NCI-H146 treated with DMSO at 0.1 percent for 48 hours (cell line): Measurements from ENCODE around the gene ZBTB46.
"Not testable (repeated sequence)": the region's sequence is repeated elsewhere in the genome, so short reads cannot be mapped to it uniquely, and the experiment has no call there.

ENCODE experiments used
- DNase-seq: peaks from one replicate; lab custom pipeline; 2025; ENCODE audit not compliant: unreplicated experiment; lab: John Stamatoyannopoulos, UW

Gene ZBTB46

DNA sequence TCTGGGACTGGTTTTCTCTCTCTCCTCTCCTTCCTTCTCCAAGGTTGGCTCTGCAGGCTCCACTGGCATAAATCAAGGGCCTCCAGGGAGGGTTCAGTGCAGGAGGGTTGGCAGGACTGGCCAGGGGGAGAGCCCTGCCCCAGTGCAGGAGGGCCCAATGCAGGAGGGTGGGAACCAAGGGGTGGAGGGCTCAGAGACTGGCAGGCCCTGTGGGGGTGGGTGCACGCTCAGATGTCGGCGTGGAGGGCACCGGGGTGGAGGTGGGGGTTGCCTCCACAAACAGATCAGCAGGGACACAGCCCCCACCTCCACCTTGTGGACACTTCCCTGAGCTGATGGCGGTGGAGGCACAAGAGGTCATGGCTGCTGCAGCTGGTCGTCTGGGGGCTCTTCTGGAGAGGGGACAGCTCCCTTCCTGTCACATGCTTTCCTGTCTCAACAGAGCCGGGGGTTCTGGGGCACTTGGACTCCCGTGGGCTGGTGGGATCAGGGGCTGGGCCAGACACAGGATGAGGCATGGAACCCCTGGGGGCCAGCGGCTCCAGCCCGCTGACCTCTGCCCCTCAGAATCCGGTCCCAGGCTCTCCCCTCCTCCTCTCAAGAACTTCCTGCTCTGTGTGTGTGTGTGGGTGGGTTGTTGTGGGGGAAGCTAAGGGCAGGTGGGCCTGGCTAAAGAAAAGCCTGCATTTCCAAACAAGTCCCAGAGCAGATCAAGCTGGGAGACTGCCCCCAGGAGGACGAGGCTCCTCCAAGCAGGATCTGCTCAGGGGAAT lies 27.5 kb upstream of the ZBTB46 start:
- no peak for DNase-seq

DNA sequence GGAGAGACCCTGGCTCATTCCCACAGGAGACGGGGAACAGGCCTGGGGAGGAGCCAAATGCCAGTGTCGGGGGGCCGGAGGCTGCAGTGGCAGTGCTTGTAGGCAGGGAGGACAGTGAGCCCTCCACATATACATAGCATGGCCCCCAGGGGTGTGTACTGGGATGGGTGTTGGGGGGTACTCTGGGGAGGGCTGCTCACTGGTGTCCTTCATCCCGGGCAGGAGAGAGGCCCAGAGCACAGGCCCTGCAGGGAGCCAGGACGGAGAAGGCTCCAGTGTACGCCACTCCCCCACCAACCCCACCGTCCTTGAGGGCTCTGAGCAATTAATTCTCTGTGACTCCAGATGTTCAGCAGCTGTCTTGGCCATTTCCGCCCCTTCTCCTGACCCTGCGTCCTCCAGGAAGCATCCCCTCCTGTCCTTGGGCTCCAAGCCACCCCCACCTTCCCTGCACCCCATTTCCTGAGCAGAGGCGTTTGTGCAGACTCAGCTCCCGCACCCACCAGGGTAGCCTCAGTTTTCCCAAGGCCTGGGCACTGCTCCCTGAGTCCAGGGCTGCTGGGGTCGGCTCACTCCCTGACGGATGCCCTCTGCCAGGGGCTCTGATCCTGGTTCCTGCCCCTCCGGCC lies 26.8 kb upstream of the ZBTB46 start:
- no peak for DNase-seq

GRCh38 chr20:63856098-63856511 lies 25.0 kb upstream of the ZBTB46 start:
- no peak for DNase-seq

DNA sequence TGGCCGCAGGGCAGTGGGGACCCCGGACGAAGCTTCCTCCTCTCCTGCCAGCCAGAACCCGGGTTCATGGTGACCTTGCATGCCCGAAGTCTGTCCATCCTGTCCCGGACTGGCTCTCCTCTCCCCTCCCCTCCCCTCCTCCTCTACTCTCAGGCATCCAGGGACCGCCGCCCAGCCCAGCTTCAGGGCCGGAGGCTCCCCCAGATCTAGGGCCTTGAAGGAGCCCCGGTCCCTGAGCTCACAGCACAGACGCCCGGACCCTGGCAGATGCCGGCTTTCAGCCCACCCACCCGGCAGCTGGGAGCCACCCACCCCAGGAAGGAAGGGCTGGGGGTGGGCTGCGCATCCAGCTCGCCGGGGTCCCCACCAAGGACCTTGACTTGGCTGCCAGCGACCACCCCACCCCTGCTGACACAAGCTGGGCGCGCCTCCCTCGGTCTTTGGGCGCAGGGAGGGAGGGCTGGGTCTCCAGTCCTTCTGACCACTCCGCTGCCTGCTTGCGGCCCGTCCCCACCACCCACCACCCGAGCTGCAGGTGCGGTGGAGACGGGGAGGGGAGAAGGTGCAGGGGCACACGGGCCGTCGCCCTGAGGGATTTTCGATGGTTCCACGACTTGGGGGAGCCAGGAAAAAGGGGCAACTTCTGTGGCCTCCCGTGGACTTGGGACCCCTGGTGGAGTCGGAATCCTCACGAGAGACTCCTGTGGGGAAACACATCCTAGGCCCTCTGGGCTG lies 24.5 kb upstream of the ZBTB46 start:
- no peak for DNase-seq

- no peak for DNase-seq
These were observed 23.8 kb upstream of the ZBTB46 start for GRCh38 chr20:63854766-63855362.

- no peak for DNase-seq
These were observed 23.2 kb upstream of the ZBTB46 start for GRCh38 chr20:63854069-63854765.

GRCh38 chr20:63853733-63854068 lies 22.6 kb upstream of the ZBTB46 start:
- DNase-seq, result not testable (repeated sequence)

GRCh38 chr20:63851548-63851943 lies 20.5 kb upstream of the ZBTB46 start:
- not testable (repeated sequence) for DNase-seq

DNA sequence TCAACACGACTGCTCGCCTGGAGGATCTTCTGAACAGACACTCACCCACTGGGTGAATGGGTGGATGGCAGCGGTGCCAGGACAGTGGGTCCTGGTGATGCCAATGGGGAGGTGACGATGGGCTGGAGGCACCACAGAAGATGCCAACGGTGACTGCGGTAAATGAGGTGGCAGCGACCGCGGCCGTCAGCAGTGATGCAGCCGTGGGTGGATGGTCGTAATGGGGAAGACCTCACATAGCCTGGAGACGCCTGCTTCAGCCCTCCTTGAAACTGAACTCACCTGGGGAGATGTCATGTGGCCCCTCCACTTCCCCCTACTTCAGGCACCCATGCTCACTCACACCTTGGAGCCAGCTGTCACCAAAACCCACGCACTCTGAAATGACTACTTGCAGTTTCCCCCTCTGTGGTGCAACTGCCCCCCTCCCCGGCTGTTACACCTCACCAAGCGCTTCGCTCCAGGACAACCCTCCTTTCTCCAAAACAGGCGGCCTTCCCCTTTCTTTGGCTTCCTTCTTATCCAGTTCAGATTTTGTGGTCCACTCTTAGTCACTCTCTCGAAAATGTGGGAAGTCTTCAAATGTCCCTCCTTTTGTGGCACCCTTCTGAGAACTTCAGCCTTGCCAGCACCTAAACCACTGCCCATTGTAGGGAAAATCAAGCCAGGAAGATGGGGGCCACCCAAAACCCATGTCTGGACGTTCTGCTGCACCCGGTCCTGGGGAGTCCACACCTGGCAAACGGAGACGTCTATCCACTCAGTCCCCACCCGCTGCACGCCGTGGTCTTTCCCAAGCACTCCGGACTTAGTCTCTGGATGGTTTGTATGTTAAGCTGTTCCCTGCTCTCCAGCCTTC lies 19.9 kb upstream of the ZBTB46 start:
- DNase-seq, result no peak

- no peak for DNase-seq
These were observed 17.2 kb upstream of the ZBTB46 start for GRCh38 chr20:63848003-63848911.

DNA sequence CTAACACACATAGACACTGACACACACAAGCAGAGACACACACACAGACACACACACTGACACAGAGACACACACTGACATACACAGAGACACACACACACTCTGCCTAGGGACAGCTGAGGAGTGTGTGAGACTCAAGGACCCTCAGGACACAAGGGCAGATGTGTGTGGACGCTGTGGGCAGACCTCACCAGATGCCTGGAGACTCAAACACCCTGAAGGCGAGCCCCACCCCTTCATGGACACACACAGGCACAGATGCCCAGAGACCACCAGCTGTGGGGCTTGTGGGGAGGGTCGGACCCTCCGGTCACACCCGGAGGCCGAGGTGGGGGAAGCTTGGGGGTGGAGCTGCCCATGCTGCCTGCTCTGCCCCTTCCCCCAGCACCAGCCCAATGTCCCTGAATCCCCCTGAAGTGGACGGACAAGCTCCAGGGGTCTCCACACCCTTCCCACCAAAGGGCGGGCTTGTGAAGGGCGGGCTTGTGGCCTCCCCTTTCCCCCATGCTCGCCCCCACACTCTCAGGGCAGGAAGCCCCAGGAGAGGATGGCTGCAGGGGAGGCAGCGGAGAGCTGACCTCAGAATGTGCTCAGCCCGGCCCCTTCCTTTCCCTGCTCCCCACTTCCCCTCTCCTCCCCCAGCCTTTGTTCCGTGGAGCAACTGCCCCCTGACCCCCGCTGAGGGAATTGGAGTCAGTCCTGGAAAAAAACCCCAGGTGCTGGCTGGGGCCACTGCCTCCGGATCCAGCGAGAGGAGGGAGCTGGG lies 16.4 kb upstream of the ZBTB46 start:
- DNase-seq, result no peak

GRCh38 chr20:63846888-63847236 lies 15.8 kb upstream of the ZBTB46 start:
- DNase-seq, result no peak

DNA sequence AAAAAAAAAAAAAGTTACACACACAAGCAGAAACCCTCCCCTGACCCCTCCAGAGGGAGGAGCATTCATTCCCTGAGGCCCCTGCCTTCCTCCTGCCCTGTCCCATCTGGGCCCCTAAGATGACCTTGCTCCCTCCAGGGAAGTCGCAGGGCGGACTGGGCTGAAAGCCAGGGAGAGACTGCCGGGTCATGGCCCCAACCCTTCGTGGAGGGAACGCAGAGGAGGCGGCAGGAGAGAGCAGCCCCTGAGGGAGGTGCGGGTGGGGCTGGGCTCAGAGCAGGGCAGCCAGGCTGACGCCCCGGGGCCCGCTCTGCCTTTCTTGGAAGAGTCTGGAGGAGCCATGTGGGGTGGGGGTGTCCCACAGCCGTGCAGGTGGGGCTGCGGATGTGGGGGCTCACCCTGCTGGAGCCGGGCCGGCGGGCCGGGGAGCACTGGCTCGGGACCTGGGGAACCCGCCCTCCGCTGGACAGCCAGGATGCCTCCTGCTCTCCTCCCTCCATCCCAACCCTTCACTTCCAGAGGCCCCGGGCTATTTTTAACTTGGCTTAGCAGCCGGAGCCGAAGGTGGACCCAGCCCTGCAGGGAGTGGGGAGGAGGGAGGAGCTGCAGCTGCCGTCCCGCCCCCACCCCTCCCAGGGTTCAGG lies 15.2 kb upstream of the ZBTB46 start:
- no peak for DNase-seq

DNA sequence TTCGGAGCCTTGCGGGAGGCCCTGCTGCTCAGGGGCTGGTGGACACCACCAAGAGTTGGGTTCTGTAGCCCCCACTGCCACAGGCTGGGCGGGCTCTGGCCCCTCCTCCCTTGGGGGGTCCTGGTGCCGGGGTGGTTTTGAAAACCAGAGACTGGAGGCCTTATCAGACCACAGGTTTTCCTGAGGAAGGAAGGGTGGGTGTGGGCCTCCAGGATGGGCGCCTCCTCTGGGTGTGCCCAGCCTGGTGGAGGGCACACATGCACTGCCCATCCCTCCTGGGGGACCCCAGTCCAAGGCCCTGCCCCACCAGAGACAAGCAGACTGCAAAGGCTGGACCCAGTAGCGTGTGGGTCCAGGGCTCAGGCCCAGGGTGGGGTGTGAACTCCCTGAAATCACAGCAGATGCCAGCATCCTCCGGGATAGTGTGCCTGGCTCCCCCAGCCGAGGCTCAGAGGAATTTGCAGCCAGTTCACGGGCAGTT lies 13.5 kb upstream of the ZBTB46 start:
- no peak for DNase-seq

DNA sequence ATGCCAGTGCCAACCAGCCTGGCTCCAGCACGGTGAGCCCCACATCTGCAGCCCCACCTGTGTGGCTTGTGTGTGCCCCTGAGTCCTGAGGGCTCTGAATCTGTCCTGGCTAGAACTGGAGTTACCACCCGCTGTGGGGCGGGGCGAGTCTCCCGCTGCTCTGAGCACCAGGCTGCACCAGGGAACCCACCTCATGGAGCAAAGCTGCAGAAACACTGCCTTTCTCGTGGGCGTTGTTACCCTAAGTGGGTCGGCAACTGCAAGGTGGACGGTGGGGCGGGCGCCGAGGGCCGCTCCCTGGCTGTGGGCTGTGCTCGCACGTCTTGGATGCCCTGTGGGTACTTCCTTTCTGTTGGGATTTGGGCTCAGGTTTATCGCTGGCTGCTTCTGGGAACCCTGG lies 12.7 kb upstream of the ZBTB46 start:
- DNase-seq, result no peak

DNA sequence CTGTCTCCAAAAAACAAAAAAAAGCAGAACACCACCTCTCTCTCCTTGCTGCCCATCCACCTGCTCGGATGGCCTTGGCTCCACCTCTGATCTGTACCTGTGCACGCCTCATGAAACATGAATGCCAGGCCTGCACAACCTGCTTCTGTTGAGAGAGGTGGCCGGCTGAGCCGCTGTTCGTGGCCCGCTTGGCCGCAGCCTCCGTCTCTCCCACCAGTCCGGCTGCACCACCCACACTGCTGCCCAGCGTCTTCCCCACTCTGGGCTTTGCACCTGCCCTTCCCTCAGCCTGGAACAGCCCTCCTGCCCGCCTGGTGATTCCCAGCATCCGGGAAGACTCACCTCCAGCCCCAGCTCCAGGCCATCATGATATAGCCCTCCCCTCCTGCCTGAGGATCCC lies 12.2 kb upstream of the ZBTB46 start:
- DNase-seq, result no peak

GRCh38 chr20:63842258-63842657 lies 11.2 kb upstream of the ZBTB46 start:
- DNase-seq, result no peak

GRCh38 chr20:63840405-63840828 lies 9.4 kb upstream of the ZBTB46 start:
- DNase-seq, result no peak
